ENCODE results near the gene PTTG1.

DNA sequence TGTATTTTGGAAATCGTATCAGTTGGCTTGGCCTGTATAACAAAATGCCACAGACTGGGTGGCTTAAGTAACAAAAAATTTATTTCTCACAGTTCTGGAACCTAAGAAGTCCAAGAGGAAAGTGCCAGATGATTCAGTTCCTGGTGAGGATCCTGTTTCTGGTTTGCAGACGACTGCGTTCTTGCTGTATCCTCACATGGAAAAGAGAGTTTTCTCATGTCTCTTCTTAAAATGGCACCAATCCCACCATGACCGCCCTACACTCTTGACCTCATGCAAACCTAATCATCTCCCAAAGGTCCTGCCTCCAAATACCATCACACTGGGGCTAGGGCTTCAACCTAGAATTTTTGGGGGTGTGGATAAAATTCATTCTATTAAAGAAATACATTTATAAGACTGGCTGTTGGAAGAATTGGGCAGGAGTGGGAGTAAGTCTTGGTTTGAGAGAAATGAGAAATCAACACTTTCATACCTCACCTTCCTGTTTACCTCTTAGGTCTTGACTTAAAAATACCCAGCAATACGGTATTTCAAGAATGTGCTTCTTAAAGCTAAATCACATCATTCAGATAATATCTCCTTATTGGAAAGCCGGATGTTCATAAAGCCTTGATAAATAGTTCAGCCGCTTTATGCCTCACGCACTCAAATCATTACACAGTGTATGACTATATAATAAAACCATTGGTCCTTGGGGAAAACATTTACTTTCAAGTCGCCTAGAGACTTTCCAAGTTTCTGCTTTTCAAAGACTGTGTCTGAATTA, 28.7 kb downstream of the PTTG1 start:
- TF ChIP-seq RAD21 (IDR thresholded peaks at IDR 0.05), result no peak
- TF ChIP-seq, protein P1, sequence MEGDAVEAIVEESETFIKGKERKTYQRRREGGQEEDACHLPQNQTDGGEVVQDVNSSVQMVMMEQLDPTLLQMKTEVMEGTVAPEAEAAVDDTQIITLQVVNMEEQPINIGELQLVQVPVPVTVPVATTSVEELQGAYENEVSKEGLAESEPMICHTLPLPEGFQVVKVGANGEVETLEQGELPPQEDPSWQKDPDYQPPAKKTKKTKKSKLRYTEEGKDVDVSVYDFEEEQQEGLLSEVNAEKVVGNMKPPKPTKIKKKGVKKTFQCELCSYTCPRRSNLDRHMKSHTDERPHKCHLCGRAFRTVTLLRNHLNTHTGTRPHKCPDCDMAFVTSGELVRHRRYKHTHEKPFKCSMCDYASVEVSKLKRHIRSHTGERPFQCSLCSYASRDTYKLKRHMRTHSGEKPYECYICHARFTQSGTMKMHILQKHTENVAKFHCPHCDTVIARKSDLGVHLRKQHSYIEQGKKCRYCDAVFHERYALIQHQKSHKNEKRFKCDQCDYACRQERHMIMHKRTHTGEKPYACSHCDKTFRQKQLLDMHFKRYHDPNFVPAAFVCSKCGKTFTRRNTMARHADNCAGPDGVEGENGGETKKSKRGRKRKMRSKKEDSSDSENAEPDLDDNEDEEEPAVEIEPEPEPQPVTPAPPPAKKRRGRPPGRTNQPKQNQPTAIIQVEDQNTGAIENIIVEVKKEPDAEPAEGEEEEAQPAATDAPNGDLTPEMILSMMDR (IDR thresholded peaks at IDR 0.05; ENCODE audit: low read depth, low read length, missing input control), result no peak
- TF ChIP-seq SP1 (IDR thresholded peaks at IDR 0.05), result no peak
- no peak for TF ChIP-seq RXRA (IDR thresholded peaks at IDR 0.05)
- TF ChIP-seq, protein P2, sequence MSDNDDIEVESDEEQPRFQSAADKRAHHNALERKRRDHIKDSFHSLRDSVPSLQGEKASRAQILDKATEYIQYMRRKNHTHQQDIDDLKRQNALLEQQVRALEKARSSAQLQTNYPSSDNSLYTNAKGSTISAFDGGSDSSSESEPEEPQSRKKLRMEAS (IDR thresholded peaks at IDR 0.05), result no peak
- no peak for TF ChIP-seq GABPA (IDR thresholded peaks at IDR 0.05 in 1 of 2, conservative IDR thresholded peaks at IDR 0.05 in 1 of 2)
- TF ChIP-seq TAF1 (conservative IDR thresholded peaks at IDR 0.05), result no peak
- no peak for TF ChIP-seq FOXA1 (IDR thresholded peaks at IDR 0.05)
- TF ChIP-seq, protein P3, sequence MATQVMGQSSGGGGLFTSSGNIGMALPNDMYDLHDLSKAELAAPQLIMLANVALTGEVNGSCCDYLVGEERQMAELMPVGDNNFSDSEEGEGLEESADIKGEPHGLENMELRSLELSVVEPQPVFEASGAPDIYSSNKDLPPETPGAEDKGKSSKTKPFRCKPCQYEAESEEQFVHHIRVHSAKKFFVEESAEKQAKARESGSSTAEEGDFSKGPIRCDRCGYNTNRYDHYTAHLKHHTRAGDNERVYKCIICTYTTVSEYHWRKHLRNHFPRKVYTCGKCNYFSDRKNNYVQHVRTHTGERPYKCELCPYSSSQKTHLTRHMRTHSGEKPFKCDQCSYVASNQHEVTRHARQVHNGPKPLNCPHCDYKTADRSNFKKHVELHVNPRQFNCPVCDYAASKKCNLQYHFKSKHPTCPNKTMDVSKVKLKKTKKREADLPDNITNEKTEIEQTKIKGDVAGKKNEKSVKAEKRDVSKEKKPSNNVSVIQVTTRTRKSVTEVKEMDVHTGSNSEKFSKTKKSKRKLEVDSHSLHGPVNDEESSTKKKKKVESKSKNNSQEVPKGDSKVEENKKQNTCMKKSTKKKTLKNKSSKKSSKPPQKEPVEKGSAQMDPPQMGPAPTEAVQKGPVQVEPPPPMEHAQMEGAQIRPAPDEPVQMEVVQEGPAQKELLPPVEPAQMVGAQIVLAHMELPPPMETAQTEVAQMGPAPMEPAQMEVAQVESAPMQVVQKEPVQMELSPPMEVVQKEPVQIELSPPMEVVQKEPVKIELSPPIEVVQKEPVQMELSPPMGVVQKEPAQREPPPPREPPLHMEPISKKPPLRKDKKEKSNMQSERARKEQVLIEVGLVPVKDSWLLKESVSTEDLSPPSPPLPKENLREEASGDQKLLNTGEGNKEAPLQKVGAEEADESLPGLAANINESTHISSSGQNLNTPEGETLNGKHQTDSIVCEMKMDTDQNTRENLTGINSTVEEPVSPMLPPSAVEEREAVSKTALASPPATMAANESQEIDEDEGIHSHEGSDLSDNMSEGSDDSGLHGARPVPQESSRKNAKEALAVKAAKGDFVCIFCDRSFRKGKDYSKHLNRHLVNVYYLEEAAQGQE (IDR thresholded peaks at IDR 0.05), result no peak

Data from liver (tissue), 3 donors.